ENCODE results near the gene GRAPL.
"Not testable (repeated sequence)": the region's sequence is repeated elsewhere in the genome, so short reads cannot be mapped to it uniquely, and the experiment has no call there.

- TF ChIP-seq POLR2A, EP300 (IDR thresholded peaks at IDR 0.05): not testable (repeated sequence)
These were observed 18.1 kb downstream of the GRAPL start for GRCh38 chr17:19145471-19145870.
